WI38 (cell line): Measurements from ENCODE around the gene CEP170B.
A peak's percentile ranks its signal among the peaks of the same experiment; 100 is the strongest.

Source experiments
- H3K4me3 ChIP-seq: 2 replicates; pipeline ENCODE4 v1.5.1; 2011; ENCODE audit warnings: low read depth, mild to moderate bottlenecking, control low read depth, low read length
- CTCF ChIP-seq: IDR thresholded peaks from 2 replicates; pipeline ENCODE4 v1.5.1; 2012; ENCODE audit warnings: low read depth, mild to moderate bottlenecking, control low read depth, low read length

The CEP170B gene

GRCh38 chr14:104870368-104871144 is 5.5 kb downstream of the CEP170B start:
- H3K4me3 ChIP-seq = no peak overlapping the region
- TF ChIP-seq CTCF = 0 out of 2 replicates have a peak, but pooled peaks have one; percentile 6

- TF ChIP-seq CTCF = no peak
- H3K4me3 ChIP-seq = no peak overlapping the region
Observed at GRCh38 chr14:104871145-104871655, 6.1 kb downstream of the CEP170B start.

GRCh38 chr14:104871656-104872468 is 6.8 kb downstream of the CEP170B start:
- no peak for TF ChIP-seq CTCF

GRCh38 chr14:104872469-104873341 is 7.6 kb downstream of the CEP170B start:
- TF ChIP-seq CTCF = no peak

More at GRCh38 chr14:104871656-104872468, 6.8 kb downstream of the CEP170B start:
- H3K4me3 ChIP-seq = no peak overlapping the region

GRCh38 chr14:104873380-104874055 is 8.4 kb downstream of the CEP170B start:
- H3K4me3 ChIP-seq = no peak overlapping the region
- no peak for TF ChIP-seq CTCF

More at GRCh38 chr14:104872469-104873341, 7.6 kb downstream of the CEP170B start:
- no peak overlapping the region for H3K4me3 ChIP-seq

- H3K4me3 ChIP-seq = no peak overlapping the region
- no peak for TF ChIP-seq CTCF
Observed at GRCh38 chr14:104874110-104874531, 9.1 kb downstream of the CEP170B start.
